ENCODE measurements around the gene AIPL1. TPM values are rescaled to one million over a fixed set of nuclear protein-coding genes. Genes with fewer than 3 reads are reported as not detected.

The AIPL1 gene
- total and polyA plus RNA-seq, 10 of the 15 experiments (the other 5 are each of a cell fraction or from before 2014, with no cell fraction given), result not detected

DNA sequence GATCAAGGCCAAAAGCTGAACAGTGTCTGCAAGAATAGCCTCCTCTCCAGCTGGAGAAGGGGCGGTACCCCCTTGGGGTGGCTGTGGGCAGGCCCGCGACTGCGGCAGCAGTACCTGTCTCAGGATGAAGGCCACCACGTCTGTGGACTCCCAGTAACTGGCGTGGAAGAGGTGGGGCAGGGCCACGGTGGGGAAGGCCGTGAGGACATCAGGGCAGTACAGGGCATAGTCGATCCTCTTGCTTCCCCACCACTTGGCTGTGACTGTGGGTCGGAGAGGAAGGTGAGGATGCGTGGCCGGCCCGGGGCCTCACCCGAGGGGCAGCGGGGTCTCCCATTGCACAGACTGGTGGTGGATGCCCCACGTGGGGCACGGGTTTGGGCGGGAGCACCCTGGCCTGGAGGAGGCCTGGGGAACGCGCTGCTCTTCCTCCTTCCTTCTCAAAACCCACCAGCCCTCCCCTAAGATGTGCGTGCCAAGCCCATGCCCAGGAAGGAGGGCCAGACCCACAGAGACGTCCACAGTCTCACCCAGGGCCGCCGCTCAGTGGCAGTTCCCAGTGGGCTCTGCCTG lies 35.3 kb upstream of the AIPL1 start:
- no TSS peak for BruUV-seq (replicated peaks)
- Histone ChIP-seq H4K20me1 (ENCODE audit: control insufficient read depth, insufficient read depth) (no peaks in the 10 kb centered on the region), H2AFZ (ENCODE audit: control insufficient read depth, low read depth, low read length) (no peak overlapping the region), H3K79me2 (ENCODE audit: control insufficient read depth, insufficient read depth, low read length) (no peaks in the 10 kb centered on the region), H3K4me3 (no peak overlapping the region), H3K4me1 (ENCODE audit: control insufficient read depth, insufficient read depth, low read length) (no peaks in the 10 kb centered on the region), H3K9ac (ENCODE audit: control insufficient read depth, insufficient read depth, low read length) (no peak overlapping the region), H3K27me3 (replicated peaks in 1 of 2; ENCODE audit: control insufficient read depth in 2 of 2, insufficient read depth in 2 of 2, low read length in 1 of 2) (no peaks in the 10 kb centered on the region), H3K36me3 (ENCODE audit: control insufficient read depth in 2 of 2, insufficient read depth in 2 of 2, low read length in 1 of 2) (no peaks in the 10 kb centered on the region), H3K27ac (ENCODE audit: control insufficient read depth, insufficient read depth) (no peak overlapping the region), H3K4me2 (ENCODE audit: control insufficient read depth, insufficient read depth) (no peak overlapping the region), H3K9me3 (replicated peaks; ENCODE audit: control insufficient read depth, insufficient read depth, low read length) (no peaks in the 10 kb centered on the region)
- 65% methylated on average over 22 of the region's 24 CpGs for WGBS (ENCODE audit: insufficient coverage, insufficient replicate concordance, low lambda C conversion rate, missing lambda C conversion rate)
- SMC1A ChIA-PET (ENCODE audit: uncharacterized antibody, unreplicated experiment), result interaction anchor here (3.8 kb wide), 1 partner anchor 178 kb away, joined by 12 read pairs; no protein-coding TSS in a partner anchor
- ATAC-seq (no peak), FAIRE-seq (no peak), DNase-seq (ENCODE audit: low read depth, low spot score) (no peak)
- POLR2A ChIA-PET, result no interaction called here
- in situ Hi-C loops (cut with MboI) (loop anchor here (5.0 kb wide), 1 partner anchor 177 kb away; no protein-coding TSS in a partner anchor), intact Hi-C loops (cut with micrococcal nuclease; ENCODE audit: unreplicated experiment) (no loop called here)
- CTCF ChIA-PET, result interaction anchor here (0.7 to 4.3 kb wide), 2 partner anchors 28 to 178 kb away, joined by 3 to 38 read pairs; no protein-coding TSS in a partner anchor
- TF ChIP-seq, protein P1, sequence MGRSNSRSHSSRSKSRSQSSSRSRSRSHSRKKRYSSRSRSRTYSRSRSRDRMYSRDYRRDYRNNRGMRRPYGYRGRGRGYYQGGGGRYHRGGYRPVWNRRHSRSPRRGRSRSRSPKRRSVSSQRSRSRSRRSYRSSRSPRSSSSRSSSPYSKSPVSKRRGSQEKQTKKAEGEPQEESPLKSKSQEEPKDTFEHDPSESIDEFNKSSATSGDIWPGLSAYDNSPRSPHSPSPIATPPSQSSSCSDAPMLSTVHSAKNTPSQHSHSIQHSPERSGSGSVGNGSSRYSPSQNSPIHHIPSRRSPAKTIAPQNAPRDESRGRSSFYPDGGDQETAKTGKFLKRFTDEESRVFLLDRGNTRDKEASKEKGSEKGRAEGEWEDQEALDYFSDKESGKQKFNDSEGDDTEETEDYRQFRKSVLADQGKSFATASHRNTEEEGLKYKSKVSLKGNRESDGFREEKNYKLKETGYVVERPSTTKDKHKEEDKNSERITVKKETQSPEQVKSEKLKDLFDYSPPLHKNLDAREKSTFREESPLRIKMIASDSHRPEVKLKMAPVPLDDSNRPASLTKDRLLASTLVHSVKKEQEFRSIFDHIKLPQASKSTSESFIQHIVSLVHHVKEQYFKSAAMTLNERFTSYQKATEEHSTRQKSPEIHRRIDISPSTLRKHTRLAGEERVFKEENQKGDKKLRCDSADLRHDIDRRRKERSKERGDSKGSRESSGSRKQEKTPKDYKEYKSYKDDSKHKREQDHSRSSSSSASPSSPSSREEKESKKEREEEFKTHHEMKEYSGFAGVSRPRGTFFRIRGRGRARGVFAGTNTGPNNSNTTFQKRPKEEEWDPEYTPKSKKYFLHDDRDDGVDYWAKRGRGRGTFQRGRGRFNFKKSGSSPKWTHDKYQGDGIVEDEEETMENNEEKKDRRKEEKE (IDR thresholded peaks at IDR 0.05), result no peak
- TF ChIP-seq, protein P2, sequence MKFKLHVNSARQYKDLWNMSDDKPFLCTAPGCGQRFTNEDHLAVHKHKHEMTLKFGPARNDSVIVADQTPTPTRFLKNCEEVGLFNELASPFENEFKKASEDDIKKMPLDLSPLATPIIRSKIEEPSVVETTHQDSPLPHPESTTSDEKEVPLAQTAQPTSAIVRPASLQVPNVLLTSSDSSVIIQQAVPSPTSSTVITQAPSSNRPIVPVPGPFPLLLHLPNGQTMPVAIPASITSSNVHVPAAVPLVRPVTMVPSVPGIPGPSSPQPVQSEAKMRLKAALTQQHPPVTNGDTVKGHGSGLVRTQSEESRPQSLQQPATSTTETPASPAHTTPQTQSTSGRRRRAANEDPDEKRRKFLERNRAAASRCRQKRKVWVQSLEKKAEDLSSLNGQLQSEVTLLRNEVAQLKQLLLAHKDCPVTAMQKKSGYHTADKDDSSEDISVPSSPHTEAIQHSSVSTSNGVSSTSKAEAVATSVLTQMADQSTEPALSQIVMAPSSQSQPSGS (IDR thresholded peaks at IDR 0.05; ENCODE audit: low read length), result no peak
- no peak for TF ChIP-seq ZNF274 (IDR thresholded peaks at IDR 0.05; ENCODE audit: insufficient read depth, insufficient read length)
- RAD21 ChIA-PET (ENCODE audit: unreplicated experiment), result no interaction called here
